Hematopoietic multipotent progenitor cell treated with erythropoietin and hydrocortisone succinate and interleukin-3 and kit ligand, for 8 days (in vitro differentiated cells): ENCODE results near the gene TM4SF20.
"Not testable (repeated sequence)": the region's sequence is repeated elsewhere in the genome, so short reads cannot be mapped to it uniquely, and the experiment has no call there.

Experiments
- DNase-seq: peaks from one replicate; pipeline ENCODE4 v3.0.0-alpha.2; 2015

TM4SF20 gene

DNA sequence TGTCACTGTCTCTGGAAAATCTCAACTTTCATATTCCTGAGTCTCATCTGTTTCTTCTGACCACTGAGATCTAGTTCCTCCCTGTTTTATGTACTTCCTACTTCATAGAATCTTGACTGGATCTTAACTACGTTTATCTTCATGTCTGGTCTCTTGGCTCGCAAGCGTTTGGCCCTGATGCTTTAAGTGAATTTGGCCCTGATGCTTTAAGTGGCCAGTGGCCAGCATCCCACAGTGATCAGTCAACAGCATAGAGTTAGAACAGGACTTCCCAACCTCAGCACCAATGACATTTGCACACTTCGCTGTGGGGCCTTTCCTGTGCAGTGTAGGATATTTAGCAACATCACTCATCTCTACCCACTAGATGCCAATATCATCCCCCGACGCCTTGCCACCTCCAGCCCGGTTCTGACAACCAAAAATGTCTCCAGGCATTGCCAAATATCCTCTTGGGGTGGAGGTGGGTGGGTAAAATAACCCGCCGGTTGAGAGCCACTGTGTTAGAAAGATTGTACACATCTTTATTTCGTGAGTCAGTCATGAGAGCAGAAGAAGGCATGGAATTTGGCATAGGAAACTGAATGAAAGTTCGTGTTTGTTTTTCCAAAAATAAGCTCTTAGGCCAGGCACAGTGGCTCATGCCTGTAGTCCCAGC lies 12.2 kb downstream of the TM4SF20 start:
- no peak for DNase-seq

DNA sequence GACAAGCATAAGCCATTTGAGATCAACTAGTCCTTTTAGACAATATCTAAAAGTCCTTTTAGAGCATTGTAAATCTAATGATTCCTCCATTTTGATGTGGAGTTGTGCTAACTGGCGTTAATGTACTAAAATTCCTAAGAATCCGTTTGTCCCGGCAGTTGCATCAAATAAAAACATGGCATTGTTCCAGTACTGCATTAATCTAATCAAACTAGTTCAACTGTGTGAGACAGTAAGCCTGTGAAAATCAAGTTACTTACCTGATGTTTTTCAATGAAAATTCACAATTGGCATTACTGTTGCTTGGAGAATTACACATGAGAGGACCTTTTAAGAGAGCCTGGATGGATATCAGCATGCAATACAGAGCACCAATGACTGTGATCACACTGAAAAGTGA lies 13.3 kb downstream of the TM4SF20 start:
- DNase-seq = no peak

DNA sequence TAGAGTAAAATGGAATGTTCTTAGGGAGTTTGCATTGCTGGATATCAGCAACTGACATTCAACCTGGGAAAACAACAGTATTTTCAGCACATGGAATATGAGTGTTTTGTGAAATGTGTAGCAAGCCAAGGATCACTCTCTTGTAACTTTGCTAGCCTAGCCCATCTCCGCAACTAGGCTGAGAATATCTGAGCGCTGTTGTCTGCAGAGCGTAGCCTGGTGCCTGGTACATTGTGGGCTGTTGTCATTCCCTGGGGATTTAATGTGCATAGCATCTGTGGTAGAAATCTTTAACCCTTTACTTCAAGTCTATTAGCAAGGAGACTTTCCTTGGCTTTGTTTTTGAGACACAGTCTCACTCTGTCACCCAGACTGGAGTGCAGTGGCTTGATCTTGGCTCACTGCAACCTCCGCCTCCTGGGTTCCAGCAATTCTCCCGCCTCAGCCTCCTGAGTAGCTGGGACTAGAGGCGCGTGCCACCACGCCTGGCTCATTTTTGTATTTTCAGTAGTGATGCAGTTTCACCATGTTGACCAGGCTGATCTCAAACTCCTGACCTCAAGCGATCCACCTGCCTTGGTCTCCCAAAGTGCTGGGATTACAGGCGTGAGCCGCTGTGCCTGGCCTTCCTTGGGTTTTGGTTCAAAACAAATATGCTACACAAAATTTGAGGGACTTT lies 14.4 kb downstream of the TM4SF20 start:
- not testable (repeated sequence) for DNase-seq

DNA sequence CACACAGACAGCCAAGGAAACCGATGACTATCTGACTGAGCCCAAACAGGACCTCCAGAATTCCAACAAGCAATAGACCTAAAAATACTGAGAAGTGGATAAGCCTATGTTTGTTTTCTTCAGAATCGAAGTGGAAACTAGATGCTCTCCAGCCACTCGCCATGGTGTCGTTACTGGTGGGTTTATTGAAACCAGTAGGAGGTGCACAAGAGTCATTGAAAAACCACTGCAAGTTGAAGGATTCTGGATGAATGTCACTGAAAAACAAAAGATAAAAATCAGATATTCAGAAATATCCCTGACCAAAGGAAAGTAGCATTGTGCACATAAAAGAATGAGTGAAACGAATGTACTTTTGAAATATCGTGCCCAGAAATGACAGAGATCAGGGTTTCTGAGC lies 15.3 kb downstream of the TM4SF20 start:
- peak; percentile 25 for DNase-seq

DNA sequence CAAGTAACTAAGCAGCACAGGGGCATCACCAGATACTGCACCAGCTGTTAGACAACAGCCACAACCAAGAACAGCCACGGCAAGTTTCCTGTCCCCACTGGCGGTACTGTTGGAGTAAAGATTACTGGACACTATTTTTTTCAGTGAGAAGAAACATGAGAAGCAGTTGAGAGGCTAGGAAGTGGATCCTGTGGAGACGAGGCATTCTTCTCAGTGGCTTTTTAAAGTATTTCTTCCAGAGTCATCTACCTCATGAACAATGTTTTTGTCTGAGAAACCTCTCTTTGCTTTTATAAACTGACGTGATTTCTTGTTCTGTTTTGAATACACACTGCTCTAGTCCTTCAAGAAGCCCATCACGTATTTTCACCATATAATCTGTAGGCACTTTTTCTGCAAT lies 18.8 kb downstream of the TM4SF20 start:
- DNase-seq = no peak

DNA sequence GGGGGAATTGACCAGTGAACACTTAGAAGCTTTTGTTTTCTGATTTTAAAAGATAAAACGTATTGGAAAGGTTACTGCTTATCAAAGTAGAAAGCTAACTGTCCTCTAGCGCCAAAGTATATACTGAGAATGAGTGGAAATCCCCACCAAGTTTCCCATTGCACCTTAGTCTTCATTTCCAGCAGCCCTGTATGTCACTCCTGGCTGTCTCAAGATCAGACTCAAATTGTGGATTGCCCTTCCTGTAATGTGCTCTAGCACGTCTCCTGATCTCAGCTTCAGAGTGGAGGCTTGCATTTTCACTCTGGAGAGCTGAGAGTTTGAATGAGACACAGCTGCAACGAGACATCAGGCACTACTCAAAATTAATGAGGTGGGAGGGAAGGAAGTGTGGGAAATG lies 27.5 kb downstream of the TM4SF20 start:
- DNase-seq = no peak

DNA sequence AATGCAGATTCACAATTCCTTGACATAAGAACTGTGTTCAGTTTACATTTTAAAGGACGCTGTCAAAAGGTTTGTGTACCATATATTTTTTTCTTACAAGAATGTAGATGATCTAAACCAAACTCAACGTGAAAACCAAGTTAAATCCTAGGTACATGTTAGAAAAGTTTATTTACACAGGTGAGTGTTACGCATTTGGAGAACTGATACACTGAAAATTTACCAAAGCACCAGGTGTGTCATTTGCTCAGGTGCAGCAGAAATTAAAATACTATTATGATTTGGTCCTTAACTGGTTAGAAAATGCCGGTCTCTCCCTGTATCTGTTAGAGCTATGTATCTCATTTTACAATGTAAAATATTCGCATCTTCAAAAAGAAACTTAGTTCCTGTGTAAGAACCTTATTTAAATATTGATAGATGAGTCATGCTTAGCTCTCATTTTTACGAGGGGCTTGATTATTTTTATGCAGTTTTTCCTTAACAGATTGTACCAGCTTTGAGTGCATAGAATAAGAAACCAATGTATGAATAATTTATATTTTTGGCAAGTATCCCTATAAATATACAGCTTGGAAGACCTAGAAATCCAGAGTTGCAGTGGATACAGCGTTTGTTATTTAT lies 29.0 kb downstream of the TM4SF20 start:
- DNase-seq = no peak

DNA sequence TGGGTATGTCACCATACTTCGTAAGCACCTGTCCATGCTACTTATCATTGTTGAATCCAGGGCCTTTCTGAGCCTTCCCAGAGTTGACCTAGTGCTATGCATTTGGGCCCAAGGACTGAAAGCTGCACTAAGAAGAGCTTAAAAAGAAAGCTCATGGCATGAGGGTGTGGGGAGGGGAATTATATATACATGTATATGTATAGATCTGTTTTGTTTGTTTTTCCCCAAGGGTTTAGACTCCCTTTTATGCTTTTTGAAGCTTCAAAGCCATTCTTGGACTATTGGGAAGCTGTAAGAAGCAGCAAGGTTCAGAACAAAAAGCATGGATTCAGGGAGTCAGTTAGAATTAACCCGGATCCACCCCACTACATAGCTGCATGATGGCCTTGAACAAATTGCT lies 30.8 kb downstream of the TM4SF20 start:
- no peak for DNase-seq

DNA sequence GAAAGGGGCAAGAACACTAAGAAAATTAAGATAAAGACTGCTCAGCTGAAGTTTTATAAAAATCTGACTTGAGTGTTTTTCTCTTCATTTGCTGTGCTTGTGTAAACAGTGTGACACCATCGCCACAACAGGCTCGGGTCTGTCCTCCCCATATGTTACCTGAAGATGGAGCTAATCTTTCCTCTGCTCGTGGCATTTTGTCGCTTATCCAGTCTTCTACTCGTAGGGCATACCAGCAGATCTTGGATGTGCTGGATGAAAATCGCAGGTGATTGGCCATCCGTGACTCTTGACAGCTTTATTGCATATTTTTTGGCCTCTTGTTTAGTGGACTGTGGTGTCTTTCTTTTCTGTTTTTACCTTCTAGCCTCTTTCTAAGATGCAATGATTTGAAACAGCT lies 32.0 kb downstream of the TM4SF20 start:
- DNase-seq = no peak

DNA sequence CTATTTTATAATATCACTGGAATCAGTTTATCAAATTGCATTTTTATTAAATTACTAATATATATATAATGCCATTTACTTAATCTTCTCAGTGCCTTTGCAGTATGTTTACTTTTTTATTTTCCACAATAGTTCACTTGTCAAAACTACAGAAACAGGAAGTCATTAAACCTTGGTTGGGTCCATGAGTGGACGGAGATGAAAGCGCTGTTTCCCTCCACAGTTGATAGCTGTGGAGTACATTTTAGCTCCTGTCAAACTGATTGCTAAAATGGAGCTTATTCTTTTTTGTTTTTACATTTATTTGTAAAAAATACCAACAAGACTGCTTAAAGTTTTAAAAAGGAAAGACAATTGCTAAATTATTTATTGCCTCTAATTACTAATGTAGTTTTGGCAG lies 34.9 kb downstream of the TM4SF20 start:
- no peak for DNase-seq

DNA sequence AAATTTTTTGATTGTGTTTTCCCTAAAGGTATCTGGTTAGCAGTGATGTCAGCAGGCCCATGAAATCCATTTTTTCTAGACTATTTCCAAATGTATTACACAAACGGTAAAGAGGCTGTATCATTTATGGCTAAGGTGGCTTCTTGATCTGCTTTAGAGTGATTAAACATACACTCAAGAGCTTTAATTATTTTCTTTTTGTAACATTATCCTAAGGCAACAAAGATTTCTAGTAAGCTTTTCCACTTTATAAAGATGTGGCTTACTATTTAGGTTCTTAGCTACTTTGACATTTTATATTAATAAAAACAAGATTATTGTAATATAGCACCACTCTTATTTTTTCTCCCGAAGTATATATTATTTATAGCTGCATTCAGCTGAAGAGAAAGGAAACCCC lies 37.6 kb downstream of the TM4SF20 start:
- DNase-seq = no peak

DNA sequence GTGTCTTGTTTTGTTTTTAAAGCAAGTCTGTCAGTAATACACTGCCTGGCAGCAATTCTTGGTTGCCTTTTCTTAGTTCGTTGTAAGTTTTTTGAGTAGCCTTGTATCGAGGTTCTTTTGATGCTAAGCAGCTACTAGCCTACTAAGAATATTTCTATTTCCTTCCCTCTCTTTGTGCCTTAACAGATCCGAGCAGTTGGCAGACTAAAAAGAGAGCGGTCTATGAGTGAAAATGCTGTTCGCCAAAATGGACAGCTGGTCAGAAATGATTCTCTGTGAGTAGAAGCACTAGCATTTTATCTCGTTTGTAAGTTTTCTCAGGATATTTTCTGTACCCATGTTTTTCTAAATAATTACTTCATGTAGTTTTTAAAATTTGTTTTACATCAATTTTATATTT lies 39.0 kb downstream of the TM4SF20 start:
- DNase-seq = no peak

DNA sequence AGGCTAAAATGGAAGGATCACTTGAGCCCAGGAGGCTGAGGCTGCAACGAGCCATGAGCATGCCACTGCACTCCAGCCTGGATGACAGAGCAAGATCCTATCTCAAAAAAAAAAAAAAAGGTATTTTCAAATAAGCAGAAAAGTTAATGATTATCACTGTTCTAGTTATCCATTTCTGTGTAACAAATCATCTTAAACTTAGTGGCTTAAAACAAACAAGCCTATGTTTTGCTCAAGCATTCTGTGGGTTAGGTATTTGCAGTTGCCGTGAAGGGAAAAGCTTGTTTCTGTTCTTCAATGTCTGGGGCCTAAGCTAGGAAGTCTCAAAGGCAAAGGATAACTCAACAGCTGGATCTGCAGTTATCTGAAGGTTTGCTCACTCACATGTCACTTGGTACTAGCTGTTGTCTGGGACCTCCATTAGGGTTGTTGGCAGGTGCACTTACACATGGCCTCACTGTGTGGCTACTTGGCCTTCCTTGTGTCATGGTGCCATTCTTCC lies 40.0 kb downstream of the TM4SF20 start:
- DNase-seq = no peak

DNA sequence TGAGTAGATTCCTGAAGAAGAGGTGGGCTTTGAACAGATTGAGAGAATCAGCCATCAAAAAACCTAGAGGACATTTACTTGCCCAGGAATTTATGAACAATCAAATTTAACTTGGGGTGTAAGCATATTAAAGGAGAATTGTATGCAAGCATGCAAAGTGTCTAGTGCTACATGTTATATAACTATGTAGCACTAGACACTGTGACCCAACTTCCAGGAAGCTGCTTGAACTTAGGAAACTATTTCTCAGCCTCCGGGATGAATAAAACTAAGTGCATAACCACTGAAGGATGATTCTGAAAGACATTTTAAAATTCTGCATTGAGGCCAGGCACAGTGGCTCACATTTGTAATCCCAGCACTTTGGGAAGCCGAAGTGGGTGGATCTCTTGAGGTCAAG lies 41.7 kb downstream of the TM4SF20 start:
- no peak for DNase-seq

DNA sequence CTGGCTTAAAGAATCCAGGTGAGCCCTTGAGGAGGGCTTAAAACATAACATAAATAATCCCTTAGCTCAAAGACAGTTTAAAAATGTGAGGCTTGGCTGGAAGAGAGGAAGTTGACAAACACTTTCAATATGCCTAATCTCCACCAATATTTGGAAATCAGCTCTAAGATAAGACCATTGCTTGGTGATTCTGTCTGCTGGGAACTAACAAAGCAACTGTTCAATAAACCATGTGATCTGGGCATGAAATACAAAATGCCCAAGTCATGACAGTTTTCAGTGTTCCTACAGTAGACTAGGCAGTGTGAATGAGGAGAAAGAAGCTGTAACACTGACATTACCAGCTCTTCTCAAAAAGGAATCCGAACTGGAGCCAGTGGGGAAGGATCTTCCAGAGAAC lies 43.4 kb downstream of the TM4SF20 start:
- no peak for DNase-seq

DNA sequence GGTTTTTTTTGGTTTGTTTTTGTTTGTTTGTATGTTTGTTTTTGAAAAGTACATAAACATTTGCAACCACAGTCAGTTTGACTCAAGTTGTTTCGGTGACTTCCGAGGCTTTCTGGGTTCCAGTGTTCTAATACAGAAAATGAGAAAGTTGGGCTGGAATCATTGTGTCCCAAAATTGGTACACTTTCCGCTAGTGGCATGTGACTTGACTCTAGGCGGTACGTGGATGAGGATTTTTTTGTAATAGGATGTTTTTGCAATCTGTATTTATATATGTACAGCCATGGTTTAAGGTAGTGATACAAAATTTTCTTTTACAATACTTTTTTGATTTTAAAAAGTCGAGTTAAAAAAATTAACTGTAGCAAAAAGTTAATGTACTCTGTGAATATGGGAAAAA lies 52.3 kb downstream of the TM4SF20 start:
- no peak for DNase-seq

DNA sequence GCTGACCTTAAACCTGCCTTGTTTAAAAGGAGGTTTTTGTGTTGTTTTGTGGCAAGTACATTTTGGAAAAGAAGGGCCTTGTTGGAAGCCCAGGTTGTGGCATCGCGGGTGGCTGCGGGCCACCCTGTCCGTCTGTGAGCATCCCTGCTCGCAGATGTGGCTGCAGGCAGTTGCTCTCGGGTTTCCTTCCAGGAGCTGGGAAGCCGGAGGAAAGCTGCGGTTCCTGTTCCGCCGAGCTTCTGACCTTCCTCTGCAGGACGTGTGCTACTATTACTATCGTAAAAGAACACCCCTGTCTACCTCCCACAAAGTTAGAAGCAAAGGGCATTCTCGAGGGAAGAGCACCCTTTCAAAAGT lies 53.3 kb downstream of the TM4SF20 start:
- no peak for DNase-seq

DNA sequence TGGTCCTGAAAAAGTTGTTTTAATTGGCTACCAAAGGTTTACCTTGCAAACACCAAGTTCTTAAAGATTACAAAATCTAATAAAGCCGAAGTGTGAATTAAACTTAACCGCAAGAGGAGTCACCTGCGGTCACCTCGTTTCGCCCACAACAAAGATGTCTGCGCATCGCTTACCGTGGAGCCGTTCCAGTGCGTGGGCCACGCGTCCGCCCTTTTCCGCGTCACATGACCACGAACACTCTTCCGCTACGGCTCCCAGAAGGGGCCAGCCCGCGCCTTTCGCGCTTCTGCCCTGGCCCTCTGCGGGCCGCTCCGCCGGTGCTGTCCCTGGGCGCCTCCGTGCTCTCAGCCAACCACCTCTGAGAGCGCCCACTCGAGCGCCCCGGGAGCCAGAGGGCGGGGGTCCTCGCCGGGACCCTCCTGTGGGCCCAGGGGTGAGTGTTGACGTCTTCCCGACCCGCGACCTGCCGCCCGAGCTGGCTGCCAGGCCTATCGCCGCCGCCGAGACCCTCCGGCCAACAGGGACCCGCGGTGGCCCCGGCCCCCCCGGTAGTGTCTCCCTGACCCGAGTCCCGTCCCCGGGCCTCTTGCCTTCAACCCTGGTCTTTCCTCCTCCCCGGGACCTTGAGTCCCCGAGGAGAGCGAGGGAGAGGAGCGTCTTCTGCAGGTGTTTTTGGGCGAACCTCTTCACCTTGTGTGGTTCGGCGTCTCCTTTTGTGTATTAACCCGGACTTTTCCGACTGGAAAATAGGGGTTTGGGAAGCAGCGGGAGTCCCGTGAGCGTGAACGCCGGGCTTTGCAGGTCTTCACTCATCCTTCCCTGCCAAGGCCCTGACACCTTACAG lies 53.9 kb downstream of the TM4SF20 start, which contains the start of gene MFF:
TSS of gene MFF (plus strand) at position 257 of the 844 bp plus-strand sequence. CDS start 5,415 bp downstream, outside the sequence.
- DNase-seq = peak; percentile 93

DNA sequence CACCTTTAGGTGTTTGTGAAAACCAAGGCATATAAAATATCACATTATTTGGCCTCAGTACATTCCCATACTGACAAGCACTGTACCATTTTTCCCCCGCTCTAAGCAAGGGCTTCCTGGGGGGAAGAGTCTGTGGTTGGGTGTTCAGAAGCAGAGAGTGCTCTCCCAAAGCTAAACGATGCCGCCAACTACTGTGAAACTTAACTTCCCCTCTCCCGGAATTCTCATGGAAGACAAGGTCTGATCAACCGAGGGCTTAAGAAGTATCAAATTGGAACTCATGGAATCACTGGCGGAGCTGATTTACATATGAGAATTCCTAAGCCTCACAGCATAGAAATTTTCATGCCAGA lies 54.5 kb downstream of the TM4SF20 start:
- DNase-seq = no peak

DNA sequence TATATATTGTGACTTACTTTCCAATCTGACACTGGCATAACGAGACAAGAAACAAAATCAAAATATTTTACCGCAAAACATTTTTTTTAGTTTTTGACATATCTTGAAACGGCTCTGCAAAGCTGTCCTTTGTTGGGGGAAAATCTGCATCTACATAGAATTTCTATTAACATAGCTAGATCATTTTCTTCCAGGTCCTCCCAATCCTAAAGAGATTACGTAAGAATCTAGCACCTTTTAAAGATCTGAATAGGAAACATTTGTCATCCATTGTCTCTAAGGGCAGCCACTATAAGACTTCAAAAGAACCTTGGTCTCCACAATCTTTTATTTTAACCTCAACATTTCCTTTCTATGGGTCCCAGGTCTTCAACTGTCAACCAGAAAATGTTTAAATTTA lies 55.3 kb downstream of the TM4SF20 start:
- DNase-seq = no peak

DNA sequence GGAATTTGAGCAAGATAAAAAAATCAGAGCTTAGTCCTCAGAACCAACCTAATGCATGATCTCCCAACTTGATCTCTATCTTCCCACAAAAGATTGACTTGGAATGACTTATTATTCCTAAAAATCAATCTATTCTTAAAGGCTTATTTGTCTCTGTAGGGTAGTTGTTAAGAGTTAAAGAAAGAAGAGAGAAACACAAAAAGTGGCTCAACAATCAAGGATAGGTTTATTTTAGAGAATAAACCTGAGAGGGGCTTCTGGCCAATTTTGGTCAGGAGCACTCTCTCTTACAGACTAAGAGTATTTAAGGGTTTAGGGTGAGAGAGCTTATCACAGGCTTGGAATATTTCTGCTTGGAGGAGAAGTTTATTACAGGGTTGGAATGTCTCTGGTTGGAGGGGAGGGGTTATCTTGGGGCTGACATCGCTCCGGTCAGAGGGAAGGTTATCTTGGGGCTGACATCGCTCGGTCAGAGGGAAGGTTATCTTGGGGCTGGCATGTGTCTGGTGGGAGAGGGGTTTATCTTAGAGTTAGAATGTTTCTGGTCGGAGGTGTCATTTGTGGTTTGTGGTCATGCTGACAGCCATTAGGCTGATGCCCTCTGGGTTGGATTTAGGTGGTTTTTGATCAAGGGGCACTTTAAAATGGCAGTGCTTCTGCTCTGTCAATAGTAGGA lies 56.4 kb downstream of the TM4SF20 start:
- DNase-seq = peak; percentile 83

DNA sequence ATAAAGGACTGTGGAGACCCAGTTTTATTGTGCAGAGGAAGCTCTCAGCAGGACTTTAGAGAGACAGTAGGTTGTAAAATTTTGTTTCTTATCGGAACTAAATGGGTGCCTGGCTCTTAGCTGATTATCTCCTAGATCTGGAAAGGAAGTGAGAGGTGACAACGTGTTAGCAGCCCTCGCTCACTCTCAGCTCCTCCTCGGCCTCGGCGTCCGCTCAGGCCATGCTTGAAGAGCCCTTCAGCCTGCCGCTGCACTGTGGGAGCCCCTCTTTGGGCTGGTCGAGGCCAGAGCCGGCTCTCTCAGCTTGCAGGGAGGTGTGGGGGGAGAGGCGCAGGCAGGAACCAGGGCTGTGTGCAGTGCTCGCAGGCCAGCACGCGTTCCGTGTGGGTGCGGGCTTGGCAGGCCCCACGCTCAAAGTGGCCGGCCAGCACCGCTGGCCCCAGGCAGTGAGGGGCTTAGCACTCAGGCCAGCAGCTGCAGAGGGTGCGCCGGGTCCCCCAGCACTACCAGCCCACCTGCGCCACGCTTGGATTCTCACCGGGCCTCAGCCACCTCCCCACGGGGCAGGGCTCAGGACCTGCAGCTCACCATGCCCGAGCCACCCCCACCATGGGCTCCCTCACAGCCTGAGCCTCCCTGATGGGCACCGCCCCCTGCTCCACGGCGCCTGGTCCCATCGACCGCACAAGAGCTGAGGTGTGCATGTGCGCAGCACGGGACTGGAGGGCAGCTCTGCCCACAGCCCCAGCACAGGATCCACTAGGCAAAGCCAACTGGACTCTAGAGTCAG lies 58.6 kb downstream of the TM4SF20 start:
- DNase-seq = no peak
